NCI-H1092 treated with DMSO at 0.1 percent for 48 hours (cell line): ENCODE measurements around the gene CCDC197.

ENCODE experiments used
- DNase-seq: peaks from one replicate; lab custom pipeline; 2025; lab: John Stamatoyannopoulos, UW

The CCDC197 gene

GRCh38 chr14:93999573-93999972 is 2.5 kb downstream of the CCDC197 start:
- no peak for DNase-seq

DNA sequence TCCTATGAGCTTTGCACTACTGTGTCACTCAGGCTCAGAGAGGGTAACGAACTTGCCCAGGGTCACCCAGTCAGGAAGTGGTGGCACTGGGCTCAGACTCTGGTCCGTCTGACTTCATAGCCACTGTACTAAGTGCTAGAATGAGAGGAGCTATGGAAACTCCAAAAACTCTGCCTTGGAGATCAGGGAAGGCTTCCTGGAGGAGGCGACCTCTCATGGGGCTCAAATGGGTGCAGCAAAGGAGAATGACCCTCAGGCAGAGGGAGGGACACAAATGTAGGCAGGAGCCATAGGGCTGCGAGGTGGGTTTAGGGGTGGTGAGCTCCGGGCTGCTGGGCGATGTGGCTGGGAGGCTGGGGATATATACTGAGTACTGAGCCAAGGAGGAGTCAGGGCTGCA is 3.2 kb downstream of the CCDC197 start:
- DNase-seq = no peak

DNA sequence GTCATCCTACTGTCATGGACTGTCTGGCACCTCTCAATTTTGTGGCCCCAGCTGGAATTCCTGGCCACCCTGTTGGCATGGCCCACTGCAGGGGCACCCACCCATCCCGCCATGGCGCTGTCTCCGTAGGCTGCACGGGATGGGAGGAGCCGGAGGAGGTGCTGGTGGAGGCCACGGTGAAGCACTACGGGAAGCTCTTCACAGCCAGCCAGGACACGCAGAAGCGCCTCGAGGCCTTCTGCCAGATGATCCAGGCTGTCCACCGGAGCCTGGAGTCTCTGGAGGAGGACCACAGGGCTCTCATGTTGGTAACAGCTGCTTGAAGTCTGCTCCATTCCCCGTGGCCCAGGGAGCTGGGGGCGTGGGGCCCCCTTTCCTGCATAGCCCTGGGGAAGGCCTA is 3.9 kb downstream of the CCDC197 start:
- DNase-seq = no peak

GRCh38 chr14:94001501-94002396 is 4.6 kb downstream of the CCDC197 start:
- DNase-seq = peak; percentile 45

DNA sequence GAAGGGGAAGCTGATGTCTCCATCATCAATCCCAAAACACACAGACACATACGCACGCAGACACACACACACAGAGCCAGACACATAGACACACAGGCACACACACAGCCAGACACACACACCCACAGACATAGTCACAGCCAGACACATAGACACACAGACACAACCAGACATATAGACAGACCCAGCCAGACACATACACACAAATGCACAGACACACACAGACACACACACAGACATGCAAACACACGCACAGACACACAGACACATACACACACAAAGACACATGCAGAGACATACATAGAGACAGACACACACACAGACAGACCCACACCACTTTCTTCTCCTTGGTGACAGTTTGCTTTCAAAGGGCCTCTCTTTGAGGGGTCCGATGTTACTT is 6.3 kb downstream of the CCDC197 start:
- DNase-seq = no peak

DNA sequence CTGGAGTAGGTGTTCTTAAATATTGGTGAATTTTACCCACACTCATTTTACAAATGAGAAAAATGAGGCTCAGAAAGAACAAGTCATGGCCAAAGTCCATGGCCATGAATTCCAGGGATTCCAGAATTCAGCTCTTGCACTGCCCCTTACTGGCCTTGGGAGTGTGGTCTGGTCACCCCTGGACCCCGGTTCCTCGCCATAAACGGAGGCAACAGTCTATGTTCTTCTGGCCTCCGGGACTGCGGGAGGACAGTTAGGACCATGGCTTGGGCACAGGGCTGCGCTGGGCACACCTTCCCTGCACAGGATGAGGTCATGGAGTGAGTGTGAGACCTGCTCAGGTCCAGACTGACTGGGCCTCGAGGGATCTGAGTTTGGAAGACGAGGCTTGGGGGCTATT is 6.9 kb downstream of the CCDC197 start:
- no peak for DNase-seq

GRCh38 chr14:94005324-94006073 is 8.4 kb downstream of the CCDC197 start:
- no peak for DNase-seq

- DNase-seq = no peak
Measured at GRCh38 chr14:94008234-94008633, 11.1 kb downstream of the CCDC197 start.

DNA sequence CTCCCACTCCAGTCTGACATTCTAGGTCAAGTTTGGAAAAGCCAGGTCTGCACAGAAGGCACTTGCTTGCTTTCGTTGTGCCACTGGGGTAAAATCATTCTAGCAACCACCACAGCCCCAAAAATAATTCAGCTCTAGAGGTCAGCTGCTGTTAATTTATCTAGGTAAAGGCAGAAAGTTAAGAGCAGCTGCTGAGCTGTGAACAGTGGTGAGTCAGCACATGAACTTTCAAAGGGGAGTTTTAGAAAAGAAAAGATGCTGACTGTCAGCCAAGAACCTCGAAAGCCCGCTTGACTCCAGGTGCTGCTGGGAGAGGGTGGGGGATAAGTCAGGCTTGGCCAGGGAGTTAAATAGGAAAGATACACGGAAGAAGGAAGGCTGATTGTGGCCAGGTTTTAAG is 12.7 kb downstream of the CCDC197 start:
- no peak for DNase-seq

- DNase-seq = no peak
Measured at GRCh38 chr14:94010625-94011024, 13.5 kb downstream of the CCDC197 start.

- DNase-seq = no peak
Measured at GRCh38 chr14:94011795-94012194, 14.7 kb downstream of the CCDC197 start.

DNA sequence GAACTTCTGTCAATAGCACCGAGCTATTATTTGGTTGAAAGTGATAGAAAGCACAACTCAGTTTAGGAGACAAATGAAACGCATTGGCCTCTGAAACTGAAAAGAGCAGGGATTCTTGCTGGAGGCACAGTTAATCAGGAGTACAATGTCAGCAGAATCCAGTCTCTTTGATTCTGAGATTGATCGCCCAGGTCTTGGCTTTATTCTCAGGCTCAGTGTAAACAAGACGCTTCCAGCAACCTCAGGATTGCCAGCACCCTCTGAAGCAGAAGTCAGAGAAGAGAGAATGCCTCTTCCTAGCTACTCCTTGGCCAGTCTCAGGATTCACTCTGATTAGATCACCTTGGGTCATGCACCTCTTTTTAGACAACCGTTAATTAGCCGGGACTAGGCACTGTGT is 17.3 kb downstream of the CCDC197 start:
- DNase-seq = no peak

GRCh38 chr14:94015223-94015622 is 18.1 kb downstream of the CCDC197 start:
- DNase-seq = no peak

DNA sequence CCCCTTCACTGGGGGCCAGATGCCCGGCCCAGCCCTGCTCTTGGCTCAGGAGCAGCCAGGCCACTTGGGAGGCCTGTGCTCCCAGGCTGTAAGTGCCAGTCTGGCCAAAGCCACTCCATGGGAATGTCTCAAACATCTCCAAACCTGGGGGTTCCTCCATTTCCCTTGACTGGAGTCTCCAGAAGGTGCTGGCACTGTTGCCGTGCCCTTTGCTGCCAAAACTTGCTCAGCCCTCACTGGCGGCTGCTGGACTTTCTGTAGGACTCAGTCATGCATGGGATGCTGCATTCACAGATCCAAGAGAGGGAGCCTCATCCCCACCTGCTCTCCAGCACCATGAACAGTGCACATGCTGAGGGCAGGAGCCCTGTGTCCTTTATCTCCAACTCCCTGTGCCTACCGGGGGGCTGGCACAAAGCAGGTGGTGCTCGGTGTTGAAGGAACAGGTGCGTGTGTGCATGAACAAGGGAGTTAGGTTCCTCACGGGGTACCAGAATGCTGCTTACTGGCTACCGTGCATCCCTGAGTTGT is 19.4 kb downstream of the CCDC197 start:
- DNase-seq = no peak

GRCh38 chr14:94018308-94018707 is 21.2 kb downstream of the CCDC197 start:
- DNase-seq = no peak

- no peak for DNase-seq
Measured at GRCh38 chr14:94019329-94019728, 22.2 kb downstream of the CCDC197 start.

GRCh38 chr14:94020267-94020666 is 23.2 kb downstream of the CCDC197 start:
- no peak for DNase-seq

GRCh38 chr14:94021001-94021400 is 23.9 kb downstream of the CCDC197 start:
- DNase-seq = no peak

- no peak for DNase-seq
Measured at GRCh38 chr14:94021416-94022157, 24.5 kb downstream of the CCDC197 start.

- no peak for DNase-seq
Measured at GRCh38 chr14:94022532-94023411, 25.7 kb downstream of the CCDC197 start.

- DNase-seq = no peak
Measured at GRCh38 chr14:94024549-94024948, 27.4 kb downstream of the CCDC197 start.
